IMR-90 (cell line): Measurements from ENCODE around the gene PAFAH1B2.

Experiments used
- NFE2L2 ChIP-seq: fragments of 150-350 bp; IDR thresholded peaks from 2 replicates; pipeline ENCODE4 v1.6.1; 2016; ENCODE audit warnings: low read depth, mild to moderate bottlenecking, low read length
- POLR2A ChIP-seq: IDR thresholded peaks from 2 replicates; pipeline ENCODE4 v1.6.1; 2012; ENCODE audit warnings: mild to moderate bottlenecking, low read depth, low read length
- RAD21 ChIP-seq: IDR thresholded peaks from 2 replicates; pipeline ENCODE4 v1.6.1; 2012; ENCODE audit warnings: low read length, improper control_type of control experiment
- RFX5 ChIP-seq: IDR thresholded peaks from 2 replicates; pipeline ENCODE4 v1.8.0; 2012; ENCODE audit warnings: low read depth, mild to moderate bottlenecking, low read length, moderate library complexity
- TF ChIP-seq, protein P1 (sequence below): conservative IDR thresholded peaks from 2 replicates; pipeline ENCODE4 v1.5.1; 2012; ENCODE audit warnings: mild to moderate bottlenecking, low read depth, low read length, improper control_type of control experiment

DNA sequence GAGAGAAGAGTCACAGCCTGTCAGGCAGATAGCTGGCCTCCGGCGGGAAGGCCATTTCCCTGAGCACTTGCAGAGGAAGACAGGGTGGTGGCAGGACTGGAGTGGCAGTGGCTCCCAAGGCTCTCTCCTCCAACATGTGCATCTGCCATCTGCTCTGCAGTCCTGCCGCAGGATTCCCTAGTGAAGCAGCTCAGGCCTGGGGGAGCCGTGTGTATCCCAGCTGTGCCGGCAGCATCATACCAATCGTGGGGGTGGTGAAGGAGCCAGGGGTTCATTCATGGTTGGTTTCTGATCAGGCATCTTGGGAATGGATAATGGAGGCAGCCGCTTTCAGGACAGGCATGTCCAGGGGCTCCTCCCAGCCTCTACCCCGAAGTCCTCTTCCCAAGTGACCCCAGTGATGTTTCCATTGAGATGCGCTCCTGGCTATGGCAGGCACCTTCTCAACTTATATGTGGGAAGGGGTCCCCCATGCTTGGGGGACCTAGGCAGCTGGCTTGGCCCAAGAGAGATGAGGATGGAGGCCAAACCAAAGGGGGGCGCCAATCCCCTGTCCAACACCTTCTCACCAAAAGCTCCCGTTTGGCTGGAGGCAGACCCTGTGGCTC is 61.2 kb downstream of the PAFAH1B2 start:
- TF ChIP-seq POLR2A = no peak
- TF ChIP-seq, protein P1, sequence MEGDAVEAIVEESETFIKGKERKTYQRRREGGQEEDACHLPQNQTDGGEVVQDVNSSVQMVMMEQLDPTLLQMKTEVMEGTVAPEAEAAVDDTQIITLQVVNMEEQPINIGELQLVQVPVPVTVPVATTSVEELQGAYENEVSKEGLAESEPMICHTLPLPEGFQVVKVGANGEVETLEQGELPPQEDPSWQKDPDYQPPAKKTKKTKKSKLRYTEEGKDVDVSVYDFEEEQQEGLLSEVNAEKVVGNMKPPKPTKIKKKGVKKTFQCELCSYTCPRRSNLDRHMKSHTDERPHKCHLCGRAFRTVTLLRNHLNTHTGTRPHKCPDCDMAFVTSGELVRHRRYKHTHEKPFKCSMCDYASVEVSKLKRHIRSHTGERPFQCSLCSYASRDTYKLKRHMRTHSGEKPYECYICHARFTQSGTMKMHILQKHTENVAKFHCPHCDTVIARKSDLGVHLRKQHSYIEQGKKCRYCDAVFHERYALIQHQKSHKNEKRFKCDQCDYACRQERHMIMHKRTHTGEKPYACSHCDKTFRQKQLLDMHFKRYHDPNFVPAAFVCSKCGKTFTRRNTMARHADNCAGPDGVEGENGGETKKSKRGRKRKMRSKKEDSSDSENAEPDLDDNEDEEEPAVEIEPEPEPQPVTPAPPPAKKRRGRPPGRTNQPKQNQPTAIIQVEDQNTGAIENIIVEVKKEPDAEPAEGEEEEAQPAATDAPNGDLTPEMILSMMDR = no peak
- TF ChIP-seq RFX5 = no peak
- TF ChIP-seq NFE2L2 = no peak
- TF ChIP-seq RAD21 = no peak
